Glomerular visceral epithelial cell (primary cell): Measurements from ENCODE around the gene EFNA2.

Experiments
- DNase-seq: peaks from one replicate; pipeline ENCODE4 v3.0.0-alpha.2; 2016; ENCODE audit errors: extremely low spot score

Gene EFNA2

GRCh38 chr19:1249298-1249989 lies 36.2 kb upstream of the EFNA2 start:
- DNase-seq: peak; percentile 99

- DNase-seq: no peak
Observed at GRCh38 chr19:1249990-1250436, 35.7 kb upstream of the EFNA2 start.

GRCh38 chr19:1250437-1251260 lies 35.0 kb upstream of the EFNA2 start:
- peak; percentile 58 for DNase-seq

GRCh38 chr19:1251330-1252220 lies 34.1 kb upstream of the EFNA2 start:
- DNase-seq: peak; percentile 72

- peak; percentile 96 for DNase-seq
Observed at GRCh38 chr19:1252221-1252820, 33.4 kb upstream of the EFNA2 start.

- peak; percentile 98 for DNase-seq
Observed at GRCh38 chr19:1252821-1253513, 32.7 kb upstream of the EFNA2 start.

- no peak for DNase-seq
Observed at GRCh38 chr19:1253514-1254080, 32.1 kb upstream of the EFNA2 start.

- no peak for DNase-seq
Observed at GRCh38 chr19:1254081-1254527, 31.6 kb upstream of the EFNA2 start.

GRCh38 chr19:1254530-1255185 lies 31.0 kb upstream of the EFNA2 start:
- DNase-seq: no peak

- no peak for DNase-seq
Observed at GRCh38 chr19:1255186-1256161, 30.2 kb upstream of the EFNA2 start.

- DNase-seq: no peak
Observed at GRCh38 chr19:1256646-1257474, 28.8 kb upstream of the EFNA2 start.

GRCh38 chr19:1257475-1258162 lies 28.1 kb upstream of the EFNA2 start:
- DNase-seq: no peak

- no peak for DNase-seq
Observed at GRCh38 chr19:1258163-1258492, 27.5 kb upstream of the EFNA2 start.

GRCh38 chr19:1258707-1259205 lies 26.9 kb upstream of the EFNA2 start:
- DNase-seq: no peak

- peak; percentile 68 for DNase-seq
Observed at GRCh38 chr19:1259206-1259875, 26.3 kb upstream of the EFNA2 start.

GRCh38 chr19:1259876-1260748 lies 25.6 kb upstream of the EFNA2 start:
- DNase-seq: no peak
